IPS DF 6.9 (cell line): ENCODE measurements around the gene BLOC1S1.
A peak's percentile ranks its signal among the peaks of the same experiment; 100 is the strongest.

Source experiments
- DNase-seq: peaks from one replicate; pipeline ENCODE4 v3.0.0-alpha.2; 2013; ENCODE audit warnings: low read depth, low spot score
- H3K27ac ChIP-seq: one replicate; pipeline ENCODE4 v1.5.1; 2013; ENCODE audit warnings: low read length, control low read depth
- H3K27me3 ChIP-seq: 2 replicates; pipeline ENCODE4 v1.6.1; 2013; ENCODE audit warnings: mild to moderate bottlenecking, low read length; ENCODE audit not compliant: control insufficient read depth, insufficient read depth
- H3K36me3 ChIP-seq: 2 replicates; pipeline ENCODE4 v1.6.1; 2013; ENCODE audit warnings: low read length; ENCODE audit not compliant: control insufficient read depth, insufficient read depth
- H3K4me1 ChIP-seq: 2 replicates; pipeline ENCODE4 v1.6.1; 2013; ENCODE audit warnings: low read length; ENCODE audit not compliant: control insufficient read depth, insufficient read depth
- H3K4me3 ChIP-seq: 2 replicates; pipeline ENCODE4 v1.5.1; 2013; ENCODE audit warnings: mild to moderate bottlenecking, low read length
- H3K9me3 ChIP-seq: 2 replicates; pipeline ENCODE4 v1.6.1; 2013; ENCODE audit warnings: low read length, inconsistent platforms; ENCODE audit not compliant: control insufficient read depth, insufficient read depth
- WGBS: extraction: QIAGEN DNeasy Blood & Tissue Kit; methylation state at CpG from one replicate; pipeline ENCODE4 v1.1.7; 2013; ENCODE audit warnings: mixed read lengths, missing lambda C conversion rate; ENCODE audit not compliant: insufficient read length, insufficient coverage; 5-methylcytosine and 5-hydroxymethylcytosine counted together

BLOC1S1 gene

DNA sequence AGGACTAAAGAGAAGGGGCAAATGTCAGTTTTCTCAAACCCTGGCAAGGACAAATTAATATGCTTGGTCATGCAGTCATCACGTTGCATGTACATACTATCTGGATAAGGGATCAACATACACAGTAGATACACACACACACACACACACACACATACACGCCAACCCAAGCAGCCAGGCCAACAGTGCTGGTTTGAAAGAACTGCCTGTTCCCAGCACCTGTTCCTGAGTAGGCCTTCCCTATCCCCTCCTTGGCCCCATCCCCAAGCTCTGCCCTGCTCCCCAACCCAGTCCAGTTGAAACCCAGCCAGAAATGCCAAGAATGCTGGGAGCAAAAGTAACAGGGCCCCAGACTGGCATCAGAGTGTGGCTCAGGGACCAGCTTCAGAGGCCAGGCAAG lies 12.6 kb upstream of the BLOC1S1 start:
- Histone ChIP-seq H3K4me3 (no peak overlapping the region), H3K36me3 (no peaks in the 10 kb centered on the region), H3K9me3 (no peaks in the 10 kb centered on the region), H3K27ac (no peak overlapping the region), H3K27me3 (no peaks in the 10 kb centered on the region), H3K4me1 (no peaks in the 10 kb centered on the region)
- WGBS = no CpG with 5 or more reads among the region's 2 CpGs
- DNase-seq = no peak

DNA sequence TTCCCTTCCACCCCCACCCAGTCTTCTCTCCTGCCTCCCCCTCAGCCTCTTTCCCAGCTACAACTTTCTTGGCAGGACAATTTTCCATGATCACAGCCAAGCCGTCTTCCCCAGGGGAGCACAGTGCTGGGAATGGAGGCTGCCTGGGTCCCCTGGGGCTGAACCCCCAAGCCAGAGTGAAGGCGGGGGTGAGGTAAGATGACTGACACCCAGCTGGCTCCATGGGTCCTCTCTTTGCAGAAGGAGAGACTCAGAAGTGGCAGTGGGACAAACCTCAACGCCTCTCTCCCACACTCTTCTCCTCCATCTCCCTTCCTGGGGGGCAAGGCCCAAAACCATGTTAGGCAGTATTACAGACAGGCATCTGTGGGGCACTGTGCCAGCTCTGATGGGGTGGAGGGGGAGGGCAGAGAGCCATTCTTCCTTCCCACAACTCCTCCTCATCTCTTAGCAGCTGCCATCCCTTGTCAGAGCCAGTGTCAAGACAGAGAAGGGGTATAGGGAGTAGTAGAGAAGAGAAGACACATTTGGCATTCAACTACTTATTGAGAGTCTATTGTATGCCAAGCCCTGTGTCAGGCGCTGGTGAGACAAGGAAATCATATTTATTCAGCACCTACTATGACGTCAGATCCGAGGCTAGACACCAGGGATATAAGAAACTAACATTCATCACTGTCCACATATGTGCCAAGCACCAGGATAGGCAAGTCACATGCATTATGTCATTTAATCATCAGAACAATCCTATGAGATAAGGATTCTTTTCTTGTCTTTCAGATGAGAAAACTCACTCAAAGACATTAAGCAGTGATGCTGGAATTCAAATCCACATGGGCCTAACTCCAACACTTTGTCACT lies 11.7 kb upstream of the BLOC1S1 start:
- no peaks in the 10 kb centered on the region for H3K36me3 ChIP-seq
- DNase-seq = no peak
- no peak overlapping the region for H3K4me3 ChIP-seq
- no peaks in the 10 kb centered on the region for H3K27me3 ChIP-seq
- no CpG with 5 or more reads among the region's 6 CpGs for WGBS
- no peak overlapping the region for H3K27ac ChIP-seq
- no peaks in the 10 kb centered on the region for H3K9me3 ChIP-seq
- no peaks in the 10 kb centered on the region for H3K4me1 ChIP-seq

DNA sequence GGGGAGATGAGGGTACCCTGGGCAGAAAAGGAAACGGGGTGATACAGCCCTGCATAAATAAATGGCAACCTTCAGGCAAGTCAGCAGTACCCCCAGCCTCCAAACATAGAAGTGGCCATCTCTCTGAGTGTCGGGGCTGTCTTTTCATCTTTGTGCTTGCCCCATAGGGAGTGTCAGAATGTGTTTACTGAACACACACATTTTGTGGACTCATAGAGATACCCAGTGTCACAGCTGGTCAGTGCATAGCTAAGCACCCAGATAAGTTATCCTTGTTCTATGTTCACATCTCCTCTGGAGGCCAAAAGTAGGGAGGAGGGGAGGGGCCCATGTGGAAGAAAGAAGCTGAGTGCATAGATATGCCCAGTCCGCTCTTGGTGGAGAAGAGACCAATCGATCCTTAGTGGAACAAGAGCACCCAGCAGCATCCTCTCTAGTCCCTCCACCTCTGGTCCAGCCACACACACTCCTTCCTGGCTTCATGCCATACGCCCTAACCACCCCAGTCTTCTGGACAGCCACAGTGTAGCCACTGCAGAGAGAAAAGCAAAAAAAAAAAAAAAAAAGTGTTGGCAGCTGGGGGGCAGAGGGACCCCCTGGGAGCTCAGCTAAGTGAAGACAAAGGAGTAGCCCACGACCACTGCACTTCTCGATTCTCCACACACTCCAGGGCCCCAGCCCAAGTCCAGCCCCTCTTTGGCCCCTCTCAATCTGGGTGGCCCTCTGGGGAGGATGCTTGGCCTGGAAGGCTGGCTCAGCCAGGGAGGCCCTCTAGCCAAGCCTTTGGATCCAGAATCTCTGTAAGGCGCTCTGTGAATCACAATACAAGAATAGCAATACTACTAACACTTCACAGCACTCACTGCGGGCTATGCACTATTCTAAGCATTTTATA lies 10.8 kb upstream of the BLOC1S1 start:
- H3K27me3 ChIP-seq = no peaks in the 10 kb centered on the region
- H3K27ac ChIP-seq = no peak overlapping the region
- no peak for DNase-seq
- H3K9me3 ChIP-seq = no peaks in the 10 kb centered on the region
- no peak overlapping the region for H3K4me3 ChIP-seq
- H3K4me1 ChIP-seq = no peaks in the 10 kb centered on the region; the same call in 1 of the 2 replicates
- WGBS = no CpG with 5 or more reads among the region's 9 CpGs
- no peaks in the 10 kb centered on the region for H3K36me3 ChIP-seq

DNA sequence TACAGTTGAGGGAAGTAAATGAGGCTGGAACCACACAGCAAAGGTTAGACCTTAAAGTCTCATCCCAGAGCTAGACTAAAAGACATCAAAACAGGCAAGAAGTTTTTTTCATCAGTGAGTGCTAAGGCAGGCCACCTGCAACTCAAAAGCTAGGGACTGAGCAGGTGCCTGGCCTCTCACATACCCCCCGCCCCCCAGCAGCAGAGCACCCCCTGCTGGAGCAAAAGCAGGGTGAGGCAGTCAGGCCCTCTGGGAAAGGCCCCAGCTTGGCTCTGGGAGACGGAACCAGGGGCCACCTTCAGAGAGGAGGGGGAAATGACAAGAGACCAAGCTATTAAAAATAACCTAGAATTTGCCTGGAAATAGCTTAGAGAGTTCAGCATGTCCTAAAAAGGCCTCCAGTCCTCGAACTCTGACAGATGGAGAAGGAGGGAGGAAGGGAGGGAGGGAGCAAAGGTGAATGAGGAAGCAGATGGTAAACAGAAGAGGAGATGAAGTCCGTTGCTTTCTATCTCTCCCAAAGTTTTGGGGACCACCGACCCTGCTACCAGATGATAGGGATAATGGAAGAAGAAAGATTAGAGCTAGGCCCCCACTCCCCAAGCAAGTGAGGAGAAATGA lies 10.0 kb upstream of the BLOC1S1 start:
- no peaks in the 10 kb centered on the region; the same call in 1 of the 2 replicates for H3K4me1 ChIP-seq
- H3K27ac ChIP-seq = no peak overlapping the region
- no peak for DNase-seq
- no peak overlapping the region for H3K4me3 ChIP-seq
- no peaks in the 10 kb centered on the region for H3K36me3 ChIP-seq
- no CpG with 5 or more reads among the region's 5 CpGs for WGBS
- no peaks in the 10 kb centered on the region for H3K27me3 ChIP-seq
- no peaks in the 10 kb centered on the region for H3K9me3 ChIP-seq

DNA sequence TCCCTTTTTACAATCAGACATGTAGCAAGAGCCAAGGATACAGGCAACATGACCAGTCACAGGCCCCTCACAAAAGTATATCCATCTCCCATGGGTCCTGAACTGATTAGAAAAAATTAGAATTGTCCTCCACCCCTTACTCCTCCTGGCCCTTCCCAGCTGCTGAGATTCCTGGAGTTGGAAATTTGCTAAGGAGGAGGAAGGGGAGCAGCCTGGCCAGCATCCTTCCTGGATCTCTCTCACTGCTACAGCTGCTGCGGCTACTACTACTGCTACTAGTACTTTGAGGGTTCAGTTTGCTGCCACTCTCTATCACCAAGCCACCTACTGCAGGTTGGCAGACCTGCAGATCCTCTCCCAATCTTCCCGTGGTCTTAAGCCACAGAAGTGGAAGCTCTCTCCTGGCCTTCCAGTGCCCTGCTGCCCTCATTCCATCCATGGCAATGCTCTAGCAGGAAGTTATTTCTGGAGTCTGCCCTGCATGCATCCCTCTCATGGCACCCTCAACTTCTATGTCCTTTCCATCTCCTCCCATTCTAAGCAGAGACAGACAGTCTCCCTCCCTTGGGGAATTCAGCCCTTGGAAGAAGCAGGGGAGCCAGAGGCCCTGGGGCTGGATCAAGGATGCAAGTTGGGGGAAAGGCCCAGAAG lies 9.2 kb upstream of the BLOC1S1 start:
- H3K27me3 ChIP-seq = no peaks in the 10 kb centered on the region
- H3K4me1 ChIP-seq = no peaks in the 10 kb centered on the region; the same call in 1 of the 2 replicates
- H3K4me3 ChIP-seq = peak overlapping the region; percentile 46; the same call in 1 of the 2 replicates
- no peak overlapping the region for H3K27ac ChIP-seq
- H3K36me3 ChIP-seq = no peaks in the 10 kb centered on the region
- no CpG with 5 or more reads among the region's 2 CpGs for WGBS
- H3K9me3 ChIP-seq = no peaks in the 10 kb centered on the region
- DNase-seq = no peak

DNA sequence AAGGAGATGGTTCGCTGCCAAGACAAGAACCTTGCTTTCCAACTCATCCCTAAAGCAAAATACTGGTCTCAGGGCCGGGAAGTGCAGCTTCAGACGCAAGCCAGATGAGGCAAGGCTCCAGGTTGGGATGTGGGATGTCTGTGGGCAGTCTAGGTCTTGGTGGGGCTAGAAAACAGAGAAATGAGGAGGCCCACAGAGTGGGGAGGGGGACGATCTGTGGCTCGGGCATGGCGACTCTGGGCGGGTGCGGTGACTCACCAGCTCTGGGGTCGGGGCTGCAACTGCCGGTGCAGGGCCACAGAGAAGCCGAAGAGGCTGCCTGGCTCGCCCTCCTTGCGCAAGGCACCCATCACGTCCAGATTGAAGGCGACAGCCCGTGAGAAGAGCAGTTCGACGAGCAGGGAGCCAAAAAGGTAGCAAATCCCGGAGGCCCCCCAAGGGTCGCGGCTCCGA lies 8.6 kb upstream of the BLOC1S1 start:
- WGBS = no CpG with 5 or more reads among the region's 22 CpGs
- H3K27me3 ChIP-seq = no peaks in the 10 kb centered on the region
- H3K4me3 ChIP-seq = peak overlapping the region; percentile 46; the same call in 1 of the 2 replicates
- H3K4me1 ChIP-seq = no peaks in the 10 kb centered on the region; the same call in 1 of the 2 replicates
- no peak overlapping the region for H3K27ac ChIP-seq
- H3K36me3 ChIP-seq = no peaks in the 10 kb centered on the region
- DNase-seq = no peak
- no peaks in the 10 kb centered on the region for H3K9me3 ChIP-seq

DNA sequence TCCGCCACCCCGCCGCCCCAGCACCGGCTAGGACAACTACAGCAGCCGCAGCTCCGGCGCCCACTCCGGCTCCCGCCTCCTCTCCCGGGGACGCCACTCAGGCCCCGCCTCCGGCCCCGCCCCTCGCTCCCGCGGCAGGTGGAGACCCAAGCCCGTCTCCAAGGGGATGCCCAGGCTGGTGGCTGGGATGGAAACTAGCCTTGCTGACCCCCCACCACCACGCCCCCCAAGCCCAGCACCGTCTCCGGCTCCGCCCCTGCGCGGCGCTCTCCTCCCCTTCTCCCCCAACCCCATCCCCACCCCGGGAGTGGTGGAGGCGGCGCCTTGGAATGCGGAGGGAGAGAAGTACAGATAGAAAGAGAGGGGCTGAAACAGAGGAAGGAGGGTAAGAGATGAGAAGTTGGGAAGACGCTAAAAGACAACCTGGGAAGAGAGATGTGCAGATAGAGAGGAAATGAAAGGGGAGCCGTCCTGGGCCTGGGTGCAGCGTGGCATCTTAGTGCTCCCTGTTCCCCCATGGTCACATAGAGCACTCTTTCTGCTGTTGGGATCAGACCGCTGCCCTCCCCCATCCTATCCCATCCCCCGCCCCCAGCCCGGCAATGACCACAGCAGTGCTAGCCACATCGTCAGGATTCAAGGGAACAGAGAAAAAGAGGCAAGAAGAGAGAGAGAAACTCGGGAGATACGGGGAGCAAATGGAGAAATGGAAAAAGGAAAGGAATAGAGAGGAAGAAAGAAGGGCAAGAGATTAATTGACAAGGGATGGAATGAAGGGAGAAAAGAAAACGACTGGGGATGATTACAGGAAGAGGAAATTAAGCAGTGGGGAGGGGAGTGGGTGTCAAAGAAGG lies 7.8 kb upstream of the BLOC1S1 start, which contains the start of gene ITGA7:
Gene ITGA7, minus strand, starts transcription at position 64 of the 854 bp plus-strand sequence. CDS start 222 bp downstream, outside the sequence.
- no peaks in the 10 kb centered on the region; the same call in 1 of the 2 replicates for H3K4me1 ChIP-seq
- no peaks in the 10 kb centered on the region for H3K27me3 ChIP-seq
- H3K36me3 ChIP-seq = no peaks in the 10 kb centered on the region
- H3K4me3 ChIP-seq = peak within 1 kb of the TSS; percentile 46; the same call in 1 of the 2 replicates
- WGBS = no CpG with 5 or more reads among the region's 39 CpGs
- H3K27ac ChIP-seq = no peak within 1 kb of the TSS
- H3K9me3 ChIP-seq = no peaks in the 10 kb centered on the region
- DNase-seq = peak; percentile 94

DNA sequence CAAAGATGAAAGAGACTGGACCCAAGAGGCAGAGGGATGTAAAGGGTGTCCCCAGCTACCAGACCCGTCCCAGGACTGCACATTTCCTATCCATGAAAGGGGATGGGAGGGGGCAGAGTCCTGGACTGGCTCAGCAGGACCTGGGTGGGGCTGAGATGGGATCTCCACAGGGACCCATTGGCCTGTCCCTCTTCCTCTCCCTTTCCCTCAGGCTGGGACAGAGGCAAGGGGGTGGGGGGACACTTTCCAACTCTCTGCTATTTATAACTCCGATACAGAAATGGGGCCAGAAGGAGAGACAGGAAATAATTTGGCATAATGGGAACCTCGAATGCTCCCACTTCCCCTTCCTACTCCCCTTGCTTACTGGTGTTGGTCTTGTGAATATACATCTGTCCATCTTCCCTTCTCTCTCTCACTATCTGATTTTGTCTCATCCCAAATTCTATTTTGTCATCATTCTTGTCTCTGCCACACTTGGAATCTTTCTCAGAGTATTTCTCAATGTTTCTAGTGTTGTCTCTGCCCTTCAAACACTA lies 7.1 kb upstream of the BLOC1S1 start:
- Histone ChIP-seq H3K4me1 (no peaks in the 10 kb centered on the region; the same call in 1 of the 2 replicates), H3K4me3 (peak overlapping the region; percentile 46; the same call in 1 of the 2 replicates), H3K9me3 (no peaks in the 10 kb centered on the region), H3K27ac (no peak overlapping the region), H3K27me3 (no peaks in the 10 kb centered on the region), H3K36me3 (no peaks in the 10 kb centered on the region)
- WGBS = no CpG with 5 or more reads among the region's 3 CpGs
- no peak for DNase-seq
